ENCODE results near the gene LSM14A.

Gene LSM14A

GRCh38 chr19:34257559-34257924 is 85.2 kb downstream of the LSM14A start:
- no peak for TF ChIP-seq CTCF (conservative IDR thresholded peaks at IDR 0.05)
- no peak overlapping the region for H3K27ac ChIP-seq

GRCh38 chr19:34259367-34260095 is 87.2 kb downstream of the LSM14A start:
- TF ChIP-seq CTCF (conservative IDR thresholded peaks at IDR 0.05), result no peak
- peak overlapping the region; percentile 35 for H3K27ac ChIP-seq

DNA sequence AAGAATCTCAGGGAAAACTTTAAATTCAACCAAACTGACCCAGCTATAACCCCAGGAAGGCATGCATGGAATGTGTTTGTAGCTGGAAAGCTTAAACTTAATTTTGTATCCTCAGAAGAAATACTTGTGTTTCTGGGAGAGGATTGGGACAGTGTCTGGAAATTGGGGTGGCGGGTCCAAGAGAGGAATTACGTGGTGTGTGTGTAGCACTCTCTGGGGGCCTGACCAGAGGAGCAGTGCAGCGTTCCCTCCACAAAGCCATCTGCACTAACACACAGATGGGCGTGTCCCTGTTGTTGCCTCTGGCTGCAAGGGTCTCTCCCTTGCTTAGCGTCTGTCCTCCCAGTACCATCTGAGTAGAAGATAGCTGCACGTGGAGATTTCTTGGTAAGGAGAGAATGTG is 88.5 kb downstream of the LSM14A start:
- peak overlapping the region; percentile 70; the same call in 1 of the 2 replicates for H3K27ac ChIP-seq
- TF ChIP-seq CTCF (conservative IDR thresholded peaks at IDR 0.05), result no peak

GRCh38 chr19:34261334-34262109 is 89.2 kb downstream of the LSM14A start:
- H3K27ac ChIP-seq, result peak overlapping the region; percentile 70; the same call in 1 of the 2 replicates
- no peak for TF ChIP-seq CTCF (conservative IDR thresholded peaks at IDR 0.05)

DNA sequence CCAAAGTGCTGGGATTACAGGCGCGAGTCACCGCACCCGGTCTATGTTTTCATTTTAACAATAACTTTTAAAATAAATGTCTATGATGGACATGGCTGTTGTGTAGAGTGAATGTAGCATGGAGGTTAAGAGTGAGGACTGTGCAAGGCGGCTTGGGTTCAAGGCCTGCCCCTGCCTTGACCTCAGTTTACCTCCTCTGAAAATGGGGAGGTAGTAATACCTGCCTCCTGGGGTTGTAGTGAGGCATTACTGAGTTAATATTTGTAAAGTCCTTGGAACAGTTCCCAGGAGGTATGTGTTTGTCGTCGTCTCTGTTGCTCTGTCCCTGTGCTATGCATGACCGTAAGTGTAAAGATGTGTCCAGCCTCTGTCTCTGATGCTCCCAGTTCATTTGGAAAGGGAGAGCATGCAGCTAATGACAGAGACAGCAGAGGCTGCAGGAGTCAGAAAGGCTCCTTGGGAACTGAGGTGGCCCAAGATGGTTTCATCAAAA is 91.5 kb downstream of the LSM14A start:
- peak overlapping the region; percentile 70 for H3K27ac ChIP-seq
- no peak for TF ChIP-seq CTCF (conservative IDR thresholded peaks at IDR 0.05)

DNA sequence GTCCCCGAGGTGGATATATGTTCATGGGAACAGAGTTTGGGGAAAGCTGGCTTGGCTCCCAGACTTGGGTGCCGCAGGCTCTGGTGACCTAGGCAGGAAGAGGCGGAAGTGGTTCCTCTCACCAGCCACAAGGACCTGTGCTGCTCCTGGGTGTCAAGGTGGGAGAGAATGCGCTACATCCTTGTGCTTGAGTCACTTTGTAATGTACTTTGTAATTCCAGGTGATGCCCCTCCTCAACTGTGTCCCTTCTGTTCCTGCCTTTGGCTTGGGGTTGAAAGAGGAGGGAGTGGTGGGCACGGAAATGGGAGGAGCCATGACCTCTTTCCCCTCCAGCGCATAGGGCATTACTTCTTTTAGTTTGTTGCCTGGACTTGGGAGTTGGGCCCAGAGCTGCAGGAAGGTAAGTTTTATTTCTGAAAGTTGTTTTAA is 92.9 kb downstream of the LSM14A start:
- H3K27ac ChIP-seq, result peak overlapping the region; percentile 70; the same call in 1 of the 2 replicates
- no peak for TF ChIP-seq CTCF (conservative IDR thresholded peaks at IDR 0.05)

GRCh38 chr19:34269081-34269480 is 96.8 kb downstream of the LSM14A start:
- H3K27ac ChIP-seq, result peak overlapping the region; percentile 68
- no peak for TF ChIP-seq CTCF (conservative IDR thresholded peaks at IDR 0.05)

All from VCaP (cell line).